ENCODE results near the gene INO80E.

The INO80E gene

GRCh38 chr16:29977063-29977825, 18.8 kb upstream of the INO80E start:
- Histone ChIP-seq H3K79me2 (ENCODE audit: insufficient read depth, low read length) (peaks cover 52% of the 10 kb centered on the region), H3F3A (ENCODE audit: low read depth) (no peaks in the 10 kb centered on the region), H4K20me1 (ENCODE audit: insufficient read depth, low read length, poor library complexity, severe bottlenecking) (peaks cover 48% of the 10 kb centered on the region), H3K9me2 (replicated peaks; ENCODE audit: low read depth, low read length) (no peaks in the 10 kb centered on the region), H3K36me3 (ENCODE audit: insufficient read depth, low read length) (peaks cover 43% of the 10 kb centered on the region), H3K4me1 (ENCODE audit: insufficient read depth, low read length, poor library complexity, severe bottlenecking) (peaks cover 42% of the 10 kb centered on the region), H2AFZ (ENCODE audit: low read length) (no peak overlapping the region), H3K9ac (ENCODE audit: low read depth, low read length, poor library complexity, severe bottlenecking) (peak overlapping the region; percentile 96), H3K4me3 (ENCODE audit: low read length, poor library complexity, severe bottlenecking) (peak overlapping the region; percentile 97), H3K27me3 (ENCODE audit: insufficient read depth, low read length, poor library complexity, severe bottlenecking) (no peaks in the 10 kb centered on the region), H3K9me3 (ENCODE audit: insufficient read depth, low read depth, low read length) (no peaks in the 10 kb centered on the region), H3K4me2 (ENCODE audit: low read depth, low read length, poor library complexity, severe bottlenecking) (peak overlapping the region; percentile 86)
- TF ChIP-seq EZH2phosphoT487 (IDR thresholded peaks at IDR 0.05; ENCODE audit: borderline replicate concordance) (no peak), CTCF (conservative IDR thresholded peaks at IDR 0.05; ENCODE audit: low read length) (no peak)

GRCh38 chr16:29978081-29978480, 18.0 kb upstream of the INO80E start:
- H3K79me2 ChIP-seq (ENCODE audit: insufficient read depth, low read length), result peaks cover 52% of the 10 kb centered on the region
- H3K9me3 ChIP-seq (ENCODE audit: insufficient read depth, low read depth, low read length), result no peaks in the 10 kb centered on the region
- H3F3A ChIP-seq (ENCODE audit: low read depth), result no peaks in the 10 kb centered on the region
- no peaks in the 10 kb centered on the region for H3K27me3 ChIP-seq (ENCODE audit: insufficient read depth, low read length, poor library complexity, severe bottlenecking)
- H3K9ac ChIP-seq (ENCODE audit: low read depth, low read length, poor library complexity, severe bottlenecking), result peak overlapping the region; percentile 96
- peaks cover 52% of the 10 kb centered on the region for H3K36me3 ChIP-seq (ENCODE audit: insufficient read depth, low read length)
- no peak for TF ChIP-seq CTCF (conservative IDR thresholded peaks at IDR 0.05; ENCODE audit: low read length)
- TF ChIP-seq EZH2phosphoT487 (IDR thresholded peaks at IDR 0.05; ENCODE audit: borderline replicate concordance), result no peak
- peaks cover 48% of the 10 kb centered on the region for H4K20me1 ChIP-seq (ENCODE audit: insufficient read depth, low read length, poor library complexity, severe bottlenecking)
- H2AFZ ChIP-seq (ENCODE audit: low read length), result no peak overlapping the region
- H3K4me1 ChIP-seq (ENCODE audit: insufficient read depth, low read length, poor library complexity, severe bottlenecking), result peaks cover 34% of the 10 kb centered on the region
- no peaks in the 10 kb centered on the region for H3K9me2 ChIP-seq (replicated peaks; ENCODE audit: low read depth, low read length)
- H3K4me2 ChIP-seq (ENCODE audit: low read depth, low read length, poor library complexity, severe bottlenecking), result peak overlapping the region; percentile 86
- peak overlapping the region; percentile 97 for H3K4me3 ChIP-seq (ENCODE audit: low read length, poor library complexity, severe bottlenecking)

- no peak overlapping the region for H3K9ac ChIP-seq (ENCODE audit: low read depth, low read length, poor library complexity, severe bottlenecking)
- H3K4me3 ChIP-seq (ENCODE audit: low read length, poor library complexity, severe bottlenecking), result no peak overlapping the region
- peak overlapping the region; percentile 86 for H3K4me2 ChIP-seq (ENCODE audit: low read depth, low read length, poor library complexity, severe bottlenecking)
- H3K9me2 ChIP-seq (replicated peaks; ENCODE audit: low read depth, low read length), result no peaks in the 10 kb centered on the region
- no peaks in the 10 kb centered on the region for H3K9me3 ChIP-seq (ENCODE audit: insufficient read depth, low read depth, low read length)
- H3K4me1 ChIP-seq (ENCODE audit: insufficient read depth, low read length, poor library complexity, severe bottlenecking), result peaks cover 33% of the 10 kb centered on the region
- no peaks in the 10 kb centered on the region for H3K27me3 ChIP-seq (ENCODE audit: insufficient read depth, low read length, poor library complexity, severe bottlenecking)
- H4K20me1 ChIP-seq (ENCODE audit: insufficient read depth, low read length, poor library complexity, severe bottlenecking), result peaks cover 48% of the 10 kb centered on the region
- no peak overlapping the region for H2AFZ ChIP-seq (ENCODE audit: low read length)
- H3K79me2 ChIP-seq (ENCODE audit: insufficient read depth, low read length), result peaks cover 52% of the 10 kb centered on the region
- TF ChIP-seq EZH2phosphoT487 (IDR thresholded peaks at IDR 0.05; ENCODE audit: borderline replicate concordance) (no peak), CTCF (conservative IDR thresholded peaks at IDR 0.05; ENCODE audit: low read length) (no peak)
- no peaks in the 10 kb centered on the region for H3F3A ChIP-seq (ENCODE audit: low read depth)
- H3K36me3 ChIP-seq (ENCODE audit: insufficient read depth, low read length), result peaks cover 58% of the 10 kb centered on the region
These were observed 17.3 kb upstream of the INO80E start for GRCh38 chr16:29978564-29979270.

Data from Loucy (cell line).